GM12873 (cell line): Measurements from ENCODE around the gene C5.

ENCODE experiments used
- TF ChIP-seq, protein P1 (sequence below): IDR thresholded peaks from 2 replicates; pipeline ENCODE4 v1.5.1; 2012; ENCODE audit warnings: low read depth, mild to moderate bottlenecking, moderate library complexity, low read length, control low read depth; ENCODE audit not compliant: insufficient read depth; ENCODE audit errors: missing control alignments

The C5 gene

DNA sequence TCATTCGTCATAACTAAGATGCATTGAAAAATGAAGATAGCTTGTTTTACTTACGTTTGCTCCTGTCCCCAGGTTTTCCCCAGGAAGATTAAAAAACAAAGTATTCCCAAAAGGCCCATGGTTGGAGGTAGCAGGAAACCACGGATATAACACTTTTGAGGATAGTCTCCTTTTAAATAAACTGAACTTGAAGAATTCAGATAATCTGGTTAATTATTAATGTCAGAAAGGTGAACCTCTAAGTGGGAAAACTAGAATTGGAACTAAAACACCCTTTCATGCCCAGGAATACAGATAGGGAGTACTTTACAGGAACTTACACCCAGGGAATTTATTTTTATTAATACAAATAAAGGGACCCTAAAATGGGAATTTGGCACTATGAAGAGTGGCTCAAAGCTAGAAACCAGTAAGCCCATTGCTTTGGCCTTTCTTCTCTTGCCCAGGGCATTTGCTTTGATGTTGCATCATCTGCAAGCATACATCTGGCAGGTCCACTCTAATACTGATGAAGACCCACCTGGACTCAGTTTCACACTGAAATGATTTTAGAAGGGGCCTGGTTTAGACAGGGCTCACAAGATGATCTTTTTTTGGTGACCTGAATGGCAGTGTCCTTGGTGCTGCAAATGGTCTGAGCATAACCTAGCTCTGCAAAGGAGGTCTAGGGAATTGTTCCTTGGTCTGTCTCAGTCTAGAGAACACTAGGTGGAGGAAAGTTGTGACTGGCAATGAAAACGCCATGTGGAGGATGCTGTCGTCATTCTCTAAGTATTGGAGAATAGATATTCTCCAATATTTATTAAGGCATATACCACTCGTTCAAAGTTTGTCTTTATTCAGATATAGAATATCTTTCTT is at the start of gene C5:
TSS of gene C5 (minus strand) at position 148 of the 861 bp plus-strand sequence. CDS start at position 119, 29 bp downstream.
- TF ChIP-seq, protein P1, sequence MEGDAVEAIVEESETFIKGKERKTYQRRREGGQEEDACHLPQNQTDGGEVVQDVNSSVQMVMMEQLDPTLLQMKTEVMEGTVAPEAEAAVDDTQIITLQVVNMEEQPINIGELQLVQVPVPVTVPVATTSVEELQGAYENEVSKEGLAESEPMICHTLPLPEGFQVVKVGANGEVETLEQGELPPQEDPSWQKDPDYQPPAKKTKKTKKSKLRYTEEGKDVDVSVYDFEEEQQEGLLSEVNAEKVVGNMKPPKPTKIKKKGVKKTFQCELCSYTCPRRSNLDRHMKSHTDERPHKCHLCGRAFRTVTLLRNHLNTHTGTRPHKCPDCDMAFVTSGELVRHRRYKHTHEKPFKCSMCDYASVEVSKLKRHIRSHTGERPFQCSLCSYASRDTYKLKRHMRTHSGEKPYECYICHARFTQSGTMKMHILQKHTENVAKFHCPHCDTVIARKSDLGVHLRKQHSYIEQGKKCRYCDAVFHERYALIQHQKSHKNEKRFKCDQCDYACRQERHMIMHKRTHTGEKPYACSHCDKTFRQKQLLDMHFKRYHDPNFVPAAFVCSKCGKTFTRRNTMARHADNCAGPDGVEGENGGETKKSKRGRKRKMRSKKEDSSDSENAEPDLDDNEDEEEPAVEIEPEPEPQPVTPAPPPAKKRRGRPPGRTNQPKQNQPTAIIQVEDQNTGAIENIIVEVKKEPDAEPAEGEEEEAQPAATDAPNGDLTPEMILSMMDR, result no peak

DNA sequence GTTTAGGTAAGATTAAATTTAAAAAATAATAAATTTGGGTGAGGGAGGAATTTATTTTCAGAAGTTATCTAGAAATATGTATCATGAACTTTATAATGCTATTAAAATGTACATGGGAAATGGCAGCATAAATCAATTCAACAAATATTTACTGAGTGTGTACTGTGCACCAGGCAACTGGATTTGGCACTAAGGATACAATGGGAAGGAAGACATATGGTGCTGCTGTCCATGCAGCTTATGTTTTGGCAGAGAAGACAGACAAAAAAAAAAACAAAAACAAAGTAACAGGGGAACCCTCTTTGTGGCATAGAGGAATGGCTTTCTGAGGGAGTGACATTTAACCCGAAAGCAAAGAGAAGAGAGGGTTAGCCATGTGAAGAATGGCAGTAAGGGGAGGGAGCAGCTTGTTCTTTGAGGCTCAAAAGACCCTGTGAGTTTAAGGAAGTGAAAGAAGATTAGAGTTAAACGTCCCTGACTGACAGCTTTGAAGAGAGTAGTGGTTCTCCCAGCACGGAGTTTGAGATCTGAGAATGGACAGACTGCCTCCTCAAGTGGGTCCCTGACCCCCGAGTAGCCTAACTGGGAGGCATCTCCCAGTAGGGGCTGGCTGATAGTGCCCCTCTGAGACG is 48.6 kb upstream of the C5 start:
- TF ChIP-seq, protein P1, result no peak

DNA sequence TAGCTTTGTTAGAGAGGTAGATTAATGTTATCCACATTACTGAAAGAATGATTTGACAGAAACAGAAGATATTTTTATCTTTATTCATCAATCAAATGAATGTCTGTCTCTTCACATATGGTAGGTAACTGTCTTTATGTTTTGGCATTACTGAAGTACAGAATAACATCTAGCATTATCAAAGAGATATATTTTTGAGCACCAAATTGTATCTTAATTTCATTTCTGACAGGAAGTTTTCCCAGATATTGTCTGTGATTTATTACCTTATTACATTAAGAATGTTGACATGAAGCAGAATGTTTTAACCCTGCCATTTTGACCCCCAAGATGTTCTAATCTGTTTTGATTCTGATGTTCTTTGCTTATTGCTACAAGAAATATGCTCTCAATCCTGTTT is 45.0 kb upstream of the C5 start:
- TF ChIP-seq, protein P1, result no peak

DNA sequence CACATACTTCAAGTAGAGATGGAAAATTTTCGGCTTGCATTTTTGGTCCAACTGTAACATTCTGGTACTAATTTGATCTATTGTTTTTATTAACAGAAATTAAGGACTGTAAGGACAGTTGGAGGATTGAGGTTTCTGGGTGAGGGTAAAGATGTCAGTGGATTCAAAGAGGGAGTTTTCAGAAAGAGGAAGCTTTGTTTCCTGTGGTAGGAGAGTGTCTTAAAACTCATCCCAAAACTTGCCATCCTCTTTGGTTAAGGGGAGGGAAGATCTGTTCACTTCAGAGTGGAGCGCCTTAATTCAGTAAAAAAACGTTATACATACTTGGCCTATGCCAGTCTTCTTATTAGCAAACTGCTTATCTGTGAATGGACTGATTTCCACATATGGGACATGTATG is 38.5 kb upstream of the C5 start:
- TF ChIP-seq, protein P1, result no peak

DNA sequence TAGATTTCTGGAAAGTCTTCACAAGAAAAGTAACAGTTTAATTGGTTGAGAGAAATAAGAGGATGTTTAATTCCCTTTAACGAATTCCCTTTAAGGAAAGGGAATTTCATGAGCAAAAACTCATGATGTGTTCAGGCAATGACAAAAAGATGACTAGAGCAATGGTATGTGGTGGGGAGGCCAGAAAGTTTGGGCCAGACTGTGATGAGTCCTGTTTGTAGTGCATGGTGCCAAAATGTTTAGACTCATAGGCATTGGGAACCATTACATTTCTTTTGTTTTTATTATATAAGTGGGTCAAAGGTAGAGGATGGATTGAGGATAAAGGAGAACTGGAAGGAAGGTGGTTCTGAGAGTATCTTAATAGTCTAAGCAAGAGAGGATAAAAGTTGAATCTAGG is 35.6 kb upstream of the C5 start:
- TF ChIP-seq, protein P1, result no peak

DNA sequence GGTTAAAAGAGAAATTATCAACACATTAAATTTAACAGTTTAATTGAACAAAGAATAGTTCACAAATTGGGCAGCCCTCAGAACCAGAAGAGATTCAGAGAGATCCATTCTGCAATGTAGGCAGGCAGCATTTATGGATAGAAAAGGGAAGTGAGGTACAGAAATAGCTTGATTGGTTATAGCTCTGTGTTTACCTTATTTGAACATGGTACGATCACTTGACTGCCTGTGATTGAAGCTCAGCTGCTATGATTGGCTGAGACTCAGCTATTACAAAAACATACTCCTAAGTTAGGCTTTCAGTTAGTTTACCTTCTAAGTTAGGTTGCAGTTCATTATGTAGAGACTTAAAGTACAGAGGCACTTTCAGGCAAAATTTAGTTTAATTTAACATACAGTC is 32.0 kb upstream of the C5 start:
- TF ChIP-seq, protein P1, result no peak

DNA sequence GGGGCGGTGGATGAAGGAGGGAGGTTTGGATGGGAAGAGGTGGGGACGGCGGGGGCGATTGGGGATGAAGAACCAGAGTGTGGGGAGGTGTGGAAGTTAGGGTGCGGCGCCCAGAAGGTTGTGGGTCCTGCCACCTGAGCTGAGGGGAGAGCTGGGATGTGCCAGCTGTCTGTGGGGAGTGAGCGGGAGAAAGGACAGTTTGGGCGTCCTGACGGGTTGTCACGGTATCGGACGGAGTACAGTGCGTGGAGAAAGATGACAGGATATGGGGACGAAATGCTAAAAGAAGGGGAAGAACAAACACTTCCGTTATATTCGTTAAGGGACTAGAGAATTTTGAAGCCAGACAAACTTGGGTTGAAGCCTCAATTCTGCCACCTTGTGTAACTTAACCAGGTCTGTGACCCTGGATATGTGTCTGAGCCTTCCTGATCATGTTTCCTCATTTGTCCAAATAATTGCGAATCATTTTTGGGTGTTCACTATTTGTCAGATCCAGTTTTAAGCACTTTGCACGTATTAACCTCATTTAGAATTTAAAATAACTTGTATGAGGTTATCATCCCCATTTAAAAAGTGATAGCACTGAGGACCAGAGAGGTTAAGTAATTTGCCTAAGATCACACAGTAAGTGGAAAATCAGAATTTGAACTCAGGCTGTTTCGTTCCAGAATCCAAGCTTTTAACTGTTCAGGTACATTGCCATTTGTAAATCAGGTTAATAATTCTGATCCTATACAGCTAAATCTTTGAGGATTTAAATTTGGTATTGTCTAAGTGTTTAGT is 25.4 kb upstream of the C5 start:
- TF ChIP-seq, protein P1, result peak; percentile 28
